Pulmonary artery endothelial cell (primary cell): ENCODE measurements around the gene PLA2G3. TPM values are rescaled to one million over a fixed set of nuclear protein-coding genes. Genes with fewer than 3 reads are reported as not detected.
A peak's percentile ranks its signal among the peaks of the same experiment; 100 is the strongest.

Experiments
- DNase-seq: peaks from one replicate; pipeline ENCODE4 v3.0.0-alpha.2; 2011; ENCODE audit warnings: low read depth, low spot score
- total RNA-seq: library from RNA; depleted of rRNA; stranded (reverse); fragments of >200 nt; gene quantifications from 2 replicates; pipeline ENCODE4 v1.2.3, GENCODE V29; 2014

PLA2G3 gene
- total RNA-seq, 1 donor from 2014 or later = 0.26 TPM

- DNase-seq = peak; percentile 47
Observed at GRCh38 chr22:31148488-31148887, 8.2 kb upstream of the PLA2G3 start.

- DNase-seq = no peak
Observed at GRCh38 chr22:31144223-31144622, 3.9 kb upstream of the PLA2G3 start.

GRCh38 chr22:31143537-31143936 is 3.2 kb upstream of the PLA2G3 start:
- no peak for DNase-seq

- no peak for DNase-seq
Observed at GRCh38 chr22:31143038-31143437, 2.7 kb upstream of the PLA2G3 start.

GRCh38 chr22:31142285-31142684 is 2.0 kb upstream of the PLA2G3 start:
- no peak for DNase-seq

GRCh38 chr22:31141551-31141950 is 1.2 kb upstream of the PLA2G3 start:
- DNase-seq = no peak

GRCh38 chr22:31140746-31141145 is 438 bp upstream of the PLA2G3 start:
- DNase-seq = no peak

- no peak for DNase-seq
Observed at GRCh38 chr22:31139066-31139465, 1.2 kb downstream of the PLA2G3 start.

GRCh38 chr22:31138126-31138525 is 2.2 kb downstream of the PLA2G3 start:
- no peak for DNase-seq

GRCh38 chr22:31137721-31138120 is 2.6 kb downstream of the PLA2G3 start:
- no peak for DNase-seq

- DNase-seq = no peak
Observed at GRCh38 chr22:31136711-31137110, 3.6 kb downstream of the PLA2G3 start.

GRCh38 chr22:31136155-31136554 is 4.2 kb downstream of the PLA2G3 start:
- no peak for DNase-seq

- no peak for DNase-seq
Observed at GRCh38 chr22:31135706-31136105, 4.6 kb downstream of the PLA2G3 start.

- no peak for DNase-seq
Observed at GRCh38 chr22:31134688-31135087, 5.6 kb downstream of the PLA2G3 start.

GRCh38 chr22:31133911-31134310 is 6.4 kb downstream of the PLA2G3 start:
- no peak for DNase-seq

GRCh38 chr22:31130873-31131272 is 9.4 kb downstream of the PLA2G3 start:
- no peak for DNase-seq

- DNase-seq = no peak
Observed at GRCh38 chr22:31128156-31128555, 12.2 kb downstream of the PLA2G3 start.

GRCh38 chr22:31127181-31127772 is 13.0 kb downstream of the PLA2G3 start:
- no peak for DNase-seq

GRCh38 chr22:31126869-31127175 is 13.5 kb downstream of the PLA2G3 start:
- no peak for DNase-seq

- no peak for DNase-seq
Observed at GRCh38 chr22:31126128-31126868, 14.0 kb downstream of the PLA2G3 start.

GRCh38 chr22:31125521-31126117 is 14.7 kb downstream of the PLA2G3 start:
- DNase-seq = no peak

GRCh38 chr22:31124811-31125465 is 15.4 kb downstream of the PLA2G3 start:
- no peak for DNase-seq

GRCh38 chr22:31124290-31124689 is 16.0 kb downstream of the PLA2G3 start:
- no peak for DNase-seq
